Skeletal muscle tissue (tissue), 4 donors: ENCODE data around the gene GALNT6. TPM values are rescaled to one million over a fixed set of nuclear protein-coding genes. Genes with fewer than 3 reads are reported as not detected.
A peak's percentile ranks its signal among the peaks of the same experiment; 100 is the strongest.

Experiments used
- H3K27ac ChIP-seq: one replicate; pipeline ENCODE4 v1.7.0; 2013; ENCODE audit warnings: mild to moderate bottlenecking, low read depth, low read length, inconsistent platforms
- H3K27me3 ChIP-seq, 3 donors: one replicate each; pipeline ENCODE4 v1.7.0; 2013; ENCODE audit warnings: low read length in 3 of 3; ENCODE audit not compliant: control insufficient read depth in 3 of 3, insufficient read depth in 3 of 3
- H3K36me3 ChIP-seq, 3 donors: one replicate each; pipeline ENCODE4 v1.7.0; 2013; ENCODE audit warnings: low read length in 3 of 3; ENCODE audit not compliant: control insufficient read depth in 3 of 3, insufficient read depth in 3 of 3
- H3K4me1 ChIP-seq, 3 donors: one replicate each; pipeline ENCODE4 v1.7.0; 2013; ENCODE audit warnings: low read length in 3 of 3, mild to moderate bottlenecking in 3 of 3; ENCODE audit not compliant: control insufficient read depth in 3 of 3, insufficient read depth in 3 of 3
- H3K4me3 ChIP-seq, 3 donors: one replicate each; pipeline ENCODE4 v1.7.0; 2013; ENCODE audit warnings: low read length in 3 of 3
- H3K9ac ChIP-seq, 3 donors: one replicate each; pipeline ENCODE4 v1.7.0; 2013; ENCODE audit warnings: low read length in 3 of 3, mild to moderate bottlenecking in 3 of 3, moderate library complexity in 2 of 3, low read depth in 1 of 3
- H3K9me3 ChIP-seq, 3 donors: one replicate each; pipeline ENCODE4 v1.7.0; 2013; ENCODE audit warnings: low read length in 3 of 3; ENCODE audit not compliant: control insufficient read depth in 3 of 3
- total RNA-seq: library from RNA; depleted of rRNA; stranded (reverse); fragments of >200 nt; gene quantifications from one replicate; pipeline ENCODE4 v1.2.3, GENCODE V29; 2014
- donor health status: Osteomylitis.

The GALNT6 gene
- total RNA-seq, 1 donor from 2014 or later = 1.6 TPM

DNA sequence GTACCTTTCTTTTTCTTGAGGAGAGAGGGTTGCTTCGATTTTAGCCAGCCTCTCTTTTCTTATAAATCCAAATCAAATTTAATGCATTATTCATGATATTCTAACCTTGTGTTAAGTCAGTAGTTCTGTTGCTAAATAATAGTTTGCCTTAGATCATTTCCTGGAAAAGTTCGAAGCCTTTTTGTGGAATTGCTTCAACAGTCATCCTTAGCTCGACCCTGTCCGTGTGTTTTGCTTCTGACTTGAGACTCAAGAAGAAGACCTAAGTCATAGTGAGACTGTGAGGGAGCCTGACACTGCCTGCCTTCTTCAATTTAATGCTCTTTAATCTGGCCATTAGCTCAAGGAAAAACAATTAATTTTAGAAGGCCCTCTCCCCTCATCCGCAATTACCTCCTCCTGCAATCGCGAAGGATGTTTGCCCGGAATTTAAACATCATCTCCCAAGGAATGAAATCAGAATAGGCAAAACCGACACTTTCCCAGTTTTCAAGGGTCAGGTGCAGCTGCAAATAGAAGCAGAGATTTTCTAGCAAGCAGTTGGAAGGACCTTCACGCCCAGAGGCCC is 33.0 kb upstream of the GALNT6 start:
- Histone ChIP-seq H3K4me3 (peak overlapping the region in 1 of 3 donors; percentile 27), H3K27me3 (peaks cover 22 to 37% (median 23%) of the 10 kb centered on the region in 3 donors), H3K4me1 (peaks cover 0 to 8% (median 0%) of the 10 kb centered on the region in 3 donors), H3K9me3 (no peaks in the 10 kb centered on the region), H3K27ac (no peak overlapping the region), H3K9ac (no peak overlapping the region), H3K36me3 (no peaks in the 10 kb centered on the region)

DNA sequence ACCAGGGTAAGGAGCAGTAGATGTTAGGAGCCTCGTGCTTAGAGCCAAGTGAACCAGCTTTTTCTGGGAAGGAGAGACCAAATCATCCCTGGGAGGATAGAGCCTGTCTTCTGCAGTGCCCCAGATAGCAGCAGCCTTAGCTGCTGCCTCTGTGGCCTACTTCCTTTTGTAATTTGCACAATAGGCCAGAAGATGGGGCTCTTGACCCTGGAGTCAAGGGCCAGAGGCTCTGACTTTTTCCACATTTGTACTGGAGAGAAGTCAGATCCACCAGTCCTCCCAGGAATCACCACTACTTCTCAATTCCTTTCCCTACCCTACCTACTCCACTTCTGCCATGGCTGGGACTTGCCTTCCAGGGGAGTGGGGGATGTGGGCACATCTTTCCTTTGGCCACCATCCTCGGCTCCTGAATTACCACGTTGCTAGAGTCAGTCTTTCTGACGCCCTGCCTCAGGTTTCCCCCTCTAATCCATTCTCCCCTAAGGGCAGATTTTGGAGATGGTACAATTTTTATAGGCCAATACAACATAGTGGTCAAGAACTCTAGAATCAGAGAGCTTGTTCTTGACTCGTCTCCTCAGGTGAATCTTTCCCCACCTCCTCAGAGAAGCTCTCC is 30.2 kb upstream of the GALNT6 start:
- Histone ChIP-seq H3K9ac (no peak overlapping the region), H3K36me3 (no peaks in the 10 kb centered on the region), H3K4me3 (no peak overlapping the region), H3K4me1 (peaks cover 0 to 8% (median 0%) of the 10 kb centered on the region in 3 donors), H3K27ac (no peak overlapping the region), H3K27me3 (peaks cover 18 to 26% (median 24%) of the 10 kb centered on the region in 3 donors), H3K9me3 (no peaks in the 10 kb centered on the region)

DNA sequence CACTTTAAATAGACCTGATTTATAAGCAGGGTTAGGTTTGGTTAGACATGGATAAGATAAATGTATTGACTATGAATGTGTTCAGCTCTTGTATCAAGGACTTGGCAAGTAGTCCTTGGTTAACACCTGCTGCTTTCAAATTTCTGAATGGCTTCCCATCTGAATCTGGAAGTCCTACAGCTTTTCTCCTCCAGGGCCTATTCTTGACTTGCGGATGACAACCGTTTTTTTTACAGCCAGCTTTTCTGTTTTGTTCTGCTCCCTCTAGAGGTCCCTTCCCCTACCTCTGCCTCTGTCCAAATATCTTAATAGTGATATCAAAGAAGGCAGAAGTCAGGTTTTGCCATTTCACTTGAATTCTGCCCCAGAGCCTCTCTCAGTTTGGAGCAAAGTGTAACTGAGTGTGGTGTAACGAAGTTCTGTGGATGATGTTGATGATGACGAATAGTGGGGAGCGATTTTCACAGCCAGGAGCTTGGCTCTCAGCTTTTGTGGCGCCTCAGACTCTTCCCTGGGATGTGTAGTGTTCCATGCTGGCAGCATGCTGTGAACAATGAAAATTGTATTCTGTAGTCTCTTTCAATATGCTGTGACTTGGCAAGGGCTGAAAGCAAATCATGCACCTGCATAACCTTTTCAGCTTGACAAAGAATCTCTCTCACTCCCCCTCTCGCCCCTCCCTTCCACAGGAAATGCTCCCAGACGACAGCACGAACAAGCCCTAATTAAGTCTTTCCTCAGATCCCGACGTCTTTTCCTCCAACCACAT is 28.4 kb upstream of the GALNT6 start:
- no peak overlapping the region for H3K27ac ChIP-seq
- H3K27me3 ChIP-seq = peaks cover 3 to 10% (median 9%) of the 10 kb centered on the region in 3 donors
- H3K36me3 ChIP-seq = no peaks in the 10 kb centered on the region
- H3K9me3 ChIP-seq = no peaks in the 10 kb centered on the region
- no peak overlapping the region for H3K4me3 ChIP-seq
- no peak overlapping the region for H3K9ac ChIP-seq
- peaks cover 0 to 4% (median 0%) of the 10 kb centered on the region in 3 donors for H3K4me1 ChIP-seq

DNA sequence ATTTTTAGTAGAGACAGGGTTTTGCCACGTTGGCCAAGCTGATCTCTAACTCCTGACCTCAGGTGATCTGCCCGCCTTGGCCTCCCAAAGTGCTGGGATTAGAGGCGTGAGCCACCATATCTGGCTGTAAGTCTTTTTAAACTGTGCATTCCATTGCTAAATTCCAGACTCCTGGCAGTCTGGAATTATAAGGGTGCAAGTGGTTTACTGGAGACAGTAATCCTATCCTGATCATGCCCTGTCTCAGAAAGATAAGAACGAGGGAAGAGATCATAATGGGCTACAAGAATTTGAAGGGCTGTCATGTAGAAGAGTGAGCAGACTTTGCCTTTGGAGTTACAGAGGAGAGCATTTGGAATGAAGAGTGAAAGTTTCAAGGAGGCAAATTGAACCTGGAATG is 26.6 kb upstream of the GALNT6 start:
- H3K9ac ChIP-seq = no peak overlapping the region
- H3K4me1 ChIP-seq = no peaks in the 10 kb centered on the region
- no peaks in the 10 kb centered on the region for H3K9me3 ChIP-seq
- H3K36me3 ChIP-seq = no peaks in the 10 kb centered on the region
- peaks cover 0 to 4% (median 0%) of the 10 kb centered on the region in 3 donors for H3K27me3 ChIP-seq
- H3K4me3 ChIP-seq = no peak overlapping the region
- H3K27ac ChIP-seq = no peak overlapping the region

DNA sequence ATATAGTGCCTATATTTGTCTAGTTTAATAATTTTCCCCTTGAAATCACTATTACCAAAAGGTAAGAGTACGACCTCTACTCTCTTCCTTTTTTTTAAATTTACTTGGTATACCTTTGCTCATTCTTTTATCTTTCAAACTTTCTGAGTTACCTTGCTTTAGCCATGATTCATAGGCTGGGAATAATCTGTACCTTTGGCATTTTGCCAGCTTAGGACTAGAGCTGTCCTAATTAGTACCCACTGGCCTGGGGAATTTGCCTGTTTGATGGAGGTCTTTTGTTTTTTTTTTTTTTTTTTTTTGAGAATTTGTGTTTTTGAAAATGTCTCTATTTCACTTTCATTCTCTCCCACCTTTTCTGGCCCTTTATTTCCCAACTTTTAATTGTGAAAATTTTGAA is 24.7 kb upstream of the GALNT6 start:
- Histone ChIP-seq H3K27me3 (peaks cover 0 to 4% (median 0%) of the 10 kb centered on the region in 3 donors), H3K4me1 (no peaks in the 10 kb centered on the region), H3K4me3 (no peak overlapping the region), H3K36me3 (no peaks in the 10 kb centered on the region), H3K9ac (no peak overlapping the region), H3K9me3 (no peaks in the 10 kb centered on the region), H3K27ac (no peak overlapping the region)

DNA sequence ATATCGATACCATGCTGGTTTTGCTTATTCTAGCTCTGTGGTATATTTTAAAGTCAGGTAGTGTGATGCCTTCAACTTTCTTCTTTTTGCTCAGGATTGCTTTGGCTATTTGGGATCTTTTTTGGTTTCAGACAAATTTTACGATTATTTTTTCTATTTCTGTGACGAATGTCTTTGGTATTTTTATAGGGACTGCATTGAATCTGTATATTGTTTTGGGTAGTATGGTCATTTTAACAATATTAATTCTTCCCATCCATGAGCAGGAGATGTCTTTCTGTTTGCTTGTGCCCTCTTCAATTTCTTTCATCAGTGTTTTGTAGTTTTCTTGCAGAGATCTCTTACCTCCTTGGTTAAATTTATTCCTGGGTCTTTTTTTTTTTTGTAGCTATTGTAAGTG is 22.6 kb upstream of the GALNT6 start:
- Histone ChIP-seq H3K4me3 (no peak overlapping the region), H3K27ac (no peak overlapping the region), H3K36me3 (no peaks in the 10 kb centered on the region), H3K27me3 (peaks cover 0 to 4% (median 0%) of the 10 kb centered on the region in 3 donors), H3K9me3 (no peaks in the 10 kb centered on the region), H3K9ac (no peak overlapping the region), H3K4me1 (no peaks in the 10 kb centered on the region)

DNA sequence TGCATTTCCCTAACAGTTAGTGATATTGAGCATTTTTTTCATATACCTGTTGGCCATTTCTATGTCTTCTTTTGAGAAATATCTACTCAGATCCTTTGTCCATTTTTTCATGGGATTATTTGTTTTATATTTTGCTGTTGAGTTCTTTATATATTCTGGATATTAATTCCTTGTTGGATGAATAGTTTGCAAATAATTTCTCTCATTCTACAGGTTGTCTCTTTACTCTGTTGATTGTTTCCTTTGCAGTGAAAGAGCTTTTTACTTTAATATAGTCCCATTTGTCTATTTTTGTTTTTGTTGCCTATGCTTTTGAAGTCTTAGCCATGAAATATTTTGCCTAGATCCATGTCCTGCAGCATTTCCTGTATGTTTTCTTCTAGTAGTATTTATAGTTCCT is 21.9 kb upstream of the GALNT6 start:
- H3K4me1 ChIP-seq = no peaks in the 10 kb centered on the region
- no peak overlapping the region for H3K9ac ChIP-seq
- H3K36me3 ChIP-seq = no peaks in the 10 kb centered on the region
- H3K4me3 ChIP-seq = no peak overlapping the region
- H3K27me3 ChIP-seq = peaks cover 0 to 4% (median 0%) of the 10 kb centered on the region in 3 donors
- H3K27ac ChIP-seq = no peak overlapping the region
- no peaks in the 10 kb centered on the region for H3K9me3 ChIP-seq

DNA sequence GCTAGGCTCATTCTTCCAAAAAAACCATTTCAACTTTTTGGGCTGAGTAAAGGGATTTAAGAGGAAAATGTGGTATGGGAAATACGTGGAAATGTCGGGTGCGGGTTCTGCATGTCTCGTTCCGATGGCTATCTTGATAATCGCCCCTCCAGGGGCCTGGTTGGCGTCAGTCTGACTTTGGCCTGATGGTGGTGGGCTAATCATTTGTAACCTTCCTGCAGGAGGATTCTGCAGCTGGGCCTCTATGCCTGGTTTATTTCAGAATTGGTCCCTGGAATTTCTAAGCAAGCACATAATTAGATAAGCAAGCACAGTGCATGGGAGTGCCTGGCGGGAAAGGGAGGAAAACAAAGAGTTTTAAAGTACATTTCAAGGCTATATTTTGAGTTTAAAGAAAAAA is 18.6 kb upstream of the GALNT6 start:
- Histone ChIP-seq H3K9ac (no peak overlapping the region), H3K36me3 (no peaks in the 10 kb centered on the region), H3K4me1 (no peaks in the 10 kb centered on the region), H3K9me3 (no peaks in the 10 kb centered on the region), H3K27me3 (no peaks in the 10 kb centered on the region), H3K27ac (no peak overlapping the region), H3K4me3 (no peak overlapping the region)

DNA sequence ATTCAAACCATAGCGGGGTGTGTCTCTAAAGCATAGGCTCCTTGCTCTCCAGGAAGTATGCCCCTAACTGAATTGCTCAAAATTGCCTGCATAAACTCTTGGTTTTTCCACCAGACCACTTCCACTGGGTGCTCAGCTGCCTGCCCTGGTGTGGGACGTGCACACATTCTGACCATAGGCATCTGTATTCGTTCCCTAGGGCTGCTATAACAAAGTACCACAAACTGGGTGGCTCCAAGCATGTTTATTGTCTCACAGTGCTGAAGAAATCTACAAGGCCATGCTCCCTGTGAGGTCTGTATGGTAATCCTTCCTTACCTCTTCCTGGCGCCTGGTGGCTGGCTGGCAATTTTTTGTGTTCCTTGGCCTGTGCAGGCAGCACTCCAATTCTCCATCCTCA is 16.4 kb upstream of the GALNT6 start:
- Histone ChIP-seq H3K4me3 (no peak overlapping the region), H3K9me3 (no peaks in the 10 kb centered on the region), H3K27ac (no peak overlapping the region), H3K4me1 (no peaks in the 10 kb centered on the region), H3K36me3 (no peaks in the 10 kb centered on the region), H3K9ac (no peak overlapping the region), H3K27me3 (no peaks in the 10 kb centered on the region)

DNA sequence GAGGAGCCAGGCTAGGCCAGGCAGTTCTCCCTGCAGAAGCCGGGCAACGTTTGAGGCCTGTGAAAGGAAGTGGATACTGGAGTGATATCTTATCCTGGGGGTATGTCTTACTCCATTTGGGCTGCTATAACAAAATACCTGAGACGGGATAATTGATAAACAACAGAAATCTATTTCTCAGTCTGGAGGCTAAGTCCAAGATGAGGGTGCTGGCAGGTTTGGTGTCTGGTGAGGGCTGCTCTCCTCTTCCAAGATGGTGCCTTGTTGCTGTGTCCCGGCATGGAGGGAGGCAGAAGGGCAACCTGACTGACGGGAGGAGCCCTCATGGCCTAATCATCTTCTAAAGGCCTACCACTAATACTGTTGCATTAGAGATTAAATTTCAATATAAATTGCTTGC is 15.7 kb upstream of the GALNT6 start:
- Histone ChIP-seq H3K27ac (no peak overlapping the region), H3K4me1 (no peaks in the 10 kb centered on the region), H3K9me3 (no peaks in the 10 kb centered on the region), H3K9ac (no peak overlapping the region), H3K36me3 (no peaks in the 10 kb centered on the region), H3K4me3 (no peak overlapping the region), H3K27me3 (no peaks in the 10 kb centered on the region)
